HepG2 (cell line): Measurements from ENCODE around the gene TFRC. TPM values are rescaled to one million over a fixed set of nuclear protein-coding genes. Genes with fewer than 3 reads are reported as not detected.

Experiments used
- ATAC-seq: fragments of 200-7000 bp; cut with Tn5 transposase; 3 replicates; pipeline ENCODE4 v1.9.1; 2020; ENCODE audit warnings: mild to moderate bottlenecking, moderate library complexity
- BruUV-seq: library from RNA; stranded (reverse); fragments of 400-500 nt; replicated peaks from 2 replicates; lab custom pipeline; 2021; lab: Mats Ljungman, UMichigan
- CTCF ChIA-PET: fragments of 300-600 bp; formaldehyde crosslinking; extraction: SDS; loops from one replicate; lab custom pipeline; 2021; ENCODE audit warnings: low total read pairs, inconsistent platforms, low intra/inter-chr PET ratio; lab: Yijun Ruan, JAX
- POLR2A ChIA-PET: fragments of 350-600 bp; sonication (Branson Sonifier 250); formaldehyde crosslinking; loops from one replicate; lab custom pipeline; 2020; ENCODE audit warnings: antibody characterized with exemption, inconsistent platforms; lab: Yijun Ruan, JAX
- DNase-seq: peaks from one replicate; pipeline ENCODE4 v3.0.0-alpha.2; 2015; ENCODE audit warnings: low spot score
- FAIRE-seq: peaks from 3 replicates; lab custom pipeline; 2011; peaks lifted over from hg19 to GRCh38; lab: Jason Lieb, UNC
- H2AFZ ChIP-seq: one replicate; pipeline ENCODE4 v1.6.1; 2011; ENCODE audit warnings: low read length, inconsistent platforms
- H3K27ac ChIP-seq: fragments of 300-600 bp; 3 replicates; pipeline ENCODE4 v1.8.0; 2011; ENCODE audit warnings: mixed run types, mild to moderate bottlenecking, mixed read lengths, low read length, inconsistent platforms; ENCODE audit not compliant: insufficient read depth; ENCODE audit errors: extremely low read length
- H3K27me3 ChIP-seq, 2 experiments: fragments of 200-600 bp in 1 of 2; 2 replicates in 1 of 2; 3 replicates in 1 of 2; pipeline versions ENCODE4 v1.6.0 to v1.8.0; 2011; ENCODE audit warnings: low read length in 2 of 2, mild to moderate bottlenecking in 2 of 2, moderate library complexity in 2 of 2, inconsistent platforms in 1 of 2; ENCODE audit not compliant: insufficient read depth in 2 of 2, control insufficient read depth in 1 of 2
- H3K36me3 ChIP-seq, 2 experiments: fragments of 200-600 bp in 1 of 2; replicated peaks in 1 of 2; 2 replicates in 1 of 2; 3 replicates in 1 of 2; pipeline versions ENCODE4 v1.5.1 to v1.8.0; 2011; ENCODE audit warnings: low read length in 2 of 2, inconsistent platforms in 1 of 2; ENCODE audit not compliant: insufficient read depth in 2 of 2, control insufficient read depth in 1 of 2
- H3K4me1 ChIP-seq: 2 replicates; pipeline ENCODE4 v1.5.1; 2012; ENCODE audit warnings: low read length, inconsistent platforms; ENCODE audit not compliant: insufficient read depth
- H3K4me2 ChIP-seq: 2 replicates; pipeline ENCODE4 v1.6.0; 2011; ENCODE audit warnings: low read depth, low read length, inconsistent platforms
- H3K4me3 ChIP-seq, 3 experiments: fragments of 200-600 bp in 1 of 3; sonication (generic), shearing (Covaris generic) in 1 of 3; replicated peaks in 1 of 3; 2 replicates each; pipeline ENCODE4 v1.5.1; 2011 to 2016; ENCODE audit warnings: low read length in 3 of 3, inconsistent platforms in 2 of 3, low read depth in 2 of 3, mild to moderate bottlenecking in 2 of 3, control low read depth in 1 of 3, mixed read lengths in 1 of 3; ENCODE audit not compliant: insufficient read depth in 1 of 3
- H3K79me2 ChIP-seq: one replicate; pipeline ENCODE4 v1.6.1; 2011; ENCODE audit warnings: low read length, inconsistent platforms; ENCODE audit not compliant: insufficient read depth
- H3K9ac ChIP-seq: 2 replicates; pipeline ENCODE4 v1.6.0; 2011; ENCODE audit warnings: mild to moderate bottlenecking, low read depth, low read length, inconsistent platforms; ENCODE audit not compliant: insufficient read depth
- H3K9me3 ChIP-seq: 2 replicates; pipeline ENCODE4 v1.5.1; 2012; ENCODE audit warnings: mild to moderate bottlenecking, low read length
- H4K20me1 ChIP-seq: 2 replicates; pipeline ENCODE4 v1.6.0; 2011; ENCODE audit warnings: inconsistent platforms, mild to moderate bottlenecking, low read length, moderate library complexity; ENCODE audit not compliant: insufficient read depth
- ATF7 ChIP-seq, 2 experiments: fragments of 450-650 bp in 1 of 2; sonication (generic) in 1 of 2; formaldehyde crosslinking in 1 of 2; IDR thresholded peaks; 2 replicates each; pipeline versions ENCODE4 v1.4.0 to v1.6.1; 2016 to 2020; ENCODE audit warnings: antibody characterized with exemption in 1 of 2, mild to moderate bottlenecking in 1 of 2, missing genetic modification reagents in 1 of 2
- CREB1 ChIP-seq, 2 experiments: fragments of 450-650 bp in 1 of 2; IDR thresholded peaks; 2 replicates each; pipeline ENCODE4 v1.6.1; 2016 to 2017; ENCODE audit warnings: control low read depth in 1 of 2, mild to moderate bottlenecking in 1 of 2, missing compliant biosample characterization in 1 of 2, missing genetic modification characterization in 1 of 2
- EZH2 ChIP-seq: conservative IDR thresholded peaks from 2 replicates; pipeline ENCODE4 v1.6.1; 2012; ENCODE audit warnings: mild to moderate bottlenecking, low read depth, low read length, moderate library complexity
- FOSL1 ChIP-seq: sonication (generic); formaldehyde crosslinking; IDR thresholded peaks from 2 replicates; pipeline ENCODE4 v1.9.0; 2021; ENCODE audit warnings: missing genetic modification reagents, borderline replicate concordance
- HMGA1 ChIP-seq: sonication (generic); formaldehyde crosslinking; conservative IDR thresholded peaks from 2 replicates; pipeline ENCODE4 v1.4.0; 2020; ENCODE audit warnings: missing genetic modification reagents
- TAF15 ChIP-seq: fragments of 200-400 bp; formaldehyde crosslinking; IDR thresholded peaks from one replicate; pipeline ENCODE4 v1.6.1; 2018; ENCODE audit warnings: mild to moderate bottlenecking, low read depth, low read length; ENCODE audit not compliant: poor library complexity, severe bottlenecking
- TCF7 ChIP-seq: sonication (generic); IDR thresholded peaks from 2 replicates; pipeline ENCODE4 v1.6.1; 2016; ENCODE audit warnings: antibody characterized with exemption, low read depth
- WGBS: methylation state at CpG from one replicate; pipeline ENCODE4 v1.1.6; 2017; ENCODE audit warnings: low lambda C conversion rate; 5-methylcytosine and 5-hydroxymethylcytosine counted together
- in situ Hi-C: cut with HindIII; loops from 2 replicates; pipeline ENCODE4 v1.10.0; 2017; ENCODE audit warnings: low pct_unique_long_range_greater_than_20kb; ENCODE audit not compliant: extremely low pct_ligation_motif_present
- intact Hi-C: fragments of 100-400 bp; cut with micrococcal nuclease; formaldehyde crosslinking; loops from one replicate; pipeline ENCODE4 v1.10.0; 2022; ENCODE audit not compliant: unreplicated experiment
- polyA plus RNA-seq, 8 experiments: library from polyadenylated mRNA; depleted of rRNA in 3 of 8; stranded (reverse) in 7 of 8; unstranded in 1 of 8; fragments of >200 nt; fragmentation: Illumina TruSeq in 4 of 8; extraction: Trizol in 4 of 8; gene quantifications; 2 replicates each; pipeline versions ENCODE4 v1.2.1 to v1.2.3, GENCODE V29; 2011 to 2016; ENCODE audit warnings: low read depth in 4 of 8, missing spikeins in 1 of 8, mixed read lengths in 1 of 8; ENCODE audit not compliant: insufficient read depth in 1 of 8
- total RNA-seq, 5 experiments: library from RNA; depleted of rRNA; stranded (reverse); fragments of >200 nt; fragmentation: Illumina TruSeq; extraction: Trizol; gene quantifications; 2 replicates each; pipeline ENCODE4 v1.2.3, GENCODE V29; 2016; ENCODE audit warnings: low read depth in 1 of 5

The TFRC gene
- total and polyA plus RNA-seq, 2 of the 13 experiments (the other 11 are each of a cell fraction or from before 2014, with no cell fraction given) = 188 to 274 TPM

DNA sequence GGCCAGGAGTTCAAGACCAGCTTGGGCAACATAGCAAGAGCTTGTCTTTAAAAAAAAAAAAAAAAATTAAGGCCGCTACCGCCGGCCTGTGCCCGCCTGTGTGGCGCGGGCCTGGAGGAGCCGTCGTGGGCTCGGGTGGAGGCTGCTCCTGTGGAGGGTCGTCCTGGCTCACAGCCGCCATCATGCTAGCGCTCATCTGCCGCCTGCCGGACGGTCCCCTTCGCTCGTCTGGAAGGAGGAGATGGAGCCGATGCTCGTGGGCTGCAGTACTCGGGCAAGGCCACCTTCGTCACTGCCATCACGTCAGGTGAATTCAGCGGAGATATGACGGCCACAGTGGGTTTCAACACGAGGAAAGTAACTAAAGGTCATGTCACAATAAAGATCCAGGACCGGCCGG is 37.4 kb downstream of the TFRC start:
- Histone ChIP-seq H3K4me1 (peaks cover 11% of the 10 kb centered on the region), H3K27ac (no peak overlapping the region), H3K27me3 (no peaks in the 10 kb centered on the region), H3K36me3 (peaks cover 0 to 2% of the 10 kb centered on the region in 2 experiments; a peak in 3 of 5 replicates), H3K9ac (no peak overlapping the region), H3K4me2 (no peak overlapping the region), H3K79me2 (no peaks in the 10 kb centered on the region), H3K9me3 (no peaks in the 10 kb centered on the region), H2AFZ (no peak overlapping the region), H3K4me3 (no peak overlapping the region), H4K20me1 (no peaks in the 10 kb centered on the region)
- WGBS = 92% methylated on average over 25 of the region's 27 CpGs
- ChIA-PET CTCF (no interaction called here), POLR2A (no interaction called here)
- DNase-seq = no peak
- BruUV-seq = no TSS peak
- intact Hi-C loops (no loop called here), in situ Hi-C loops (no loop called here)
- ATAC-seq = no peak
- TF ChIP-seq FOSL1 (CRISPR knock-in tag) = no peak
- TF ChIP-seq EZH2 = no peak
- TF ChIP-seq TCF7 = no peak
- no peak for FAIRE-seq

DNA sequence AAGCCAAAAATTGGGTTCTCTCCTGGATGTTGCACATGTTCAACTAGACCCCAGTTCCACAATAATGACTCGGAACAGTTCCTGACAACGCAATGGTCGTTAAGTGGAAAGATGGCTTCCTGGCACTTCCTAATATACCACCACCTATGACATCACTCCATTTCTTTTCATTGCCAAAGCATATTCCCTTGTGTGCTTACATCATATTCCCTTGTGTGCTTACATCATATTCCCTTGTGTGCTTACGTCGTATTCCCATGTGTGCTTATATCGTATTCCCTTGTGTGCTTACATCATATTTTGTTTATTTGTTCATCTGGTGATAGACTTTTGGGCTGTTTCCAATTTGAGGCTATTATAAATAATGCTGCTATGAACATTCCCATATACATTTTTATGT is 39.2 kb downstream of the TFRC start:
- CTCF ChIA-PET = no interaction called here

More for the DNA sequence above, 39.2 kb downstream of the TFRC start:
- DNase-seq (no peak), ATAC-seq (no peak), FAIRE-seq (no peak)
- Histone ChIP-seq H3K4me3 (no peak overlapping the region), H4K20me1 (no peaks in the 10 kb centered on the region), H3K9ac (no peak overlapping the region), H2AFZ (no peak overlapping the region), H3K27me3 (no peaks in the 10 kb centered on the region), H3K27ac (no peak overlapping the region), H3K79me2 (no peaks in the 10 kb centered on the region), H3K36me3 (no peaks in the 10 kb centered on the region; a peak in 1 of 5 replicates), H3K9me3 (no peaks in the 10 kb centered on the region), H3K4me1 (peaks cover 9% of the 10 kb centered on the region), H3K4me2 (no peak overlapping the region)
- POLR2A ChIA-PET = no interaction called here
- WGBS = 91% methylated on average over 6 of the region's 6 CpGs
- intact Hi-C loops = no loop called here
- BruUV-seq = no TSS peak
- TF ChIP-seq HMGA1 (CRISPR knock-in tag) (no peak), ATF7 (IDR thresholded peaks at IDR 0.05) (peak; percentile 77), ATF7 (CRISPR knock-in tag; IDR thresholded peaks at IDR 0.05) (no peak), CREB1 (IDR thresholded peaks at IDR 0.05) (peak; percentile 54), CREB1 (CRISPR knock-in tag; IDR thresholded peaks at IDR 0.05) (no peak), TAF15 (no peak)
- in situ Hi-C loops = no loop called here
